ENCODE results near the gene TYW1B. TPM values are rescaled to one million over a fixed set of nuclear protein-coding genes. Genes with fewer than 3 reads are reported as not detected.
"Not testable (repeated sequence)": the region's sequence is repeated elsewhere in the genome, so short reads cannot be mapped to it uniquely, and the experiment has no call there.

The TYW1B gene
- total RNA-seq, 1 experiment from 2014 or later, result 5.5 TPM

GRCh38 chr7:72580142-72580770 is 247.7 kb downstream of the TYW1B start:
- H3K79me1 ChIP-seq (ENCODE audit: insufficient read depth, low read depth, low read length, poor library complexity, severe bottlenecking); H3K14ac ChIP-seq (ENCODE audit: insufficient read depth, low read length); H3K79me2 ChIP-seq (ENCODE audit: insufficient read depth, low read length); H3K4me3 Mint-ChIP-seq; H2BK15ac ChIP-seq (ENCODE audit: low read depth, low read length); H2BK20ac ChIP-seq (ENCODE audit: low read depth, low read length, poor library complexity, severe bottlenecking); H3K4me2 ChIP-seq (ENCODE audit: insufficient read depth, insufficient read length, low read length); H4K8ac ChIP-seq (replicated peaks; ENCODE audit: insufficient read length, low read depth, low read length); H4K20me1 ChIP-seq (ENCODE audit: control insufficient read depth, insufficient read depth, insufficient read length); DNase-seq; H3K9me3 ChIP-seq (ENCODE audit: control insufficient read depth, low read depth, low read length); H3K9me3 Mint-ChIP-seq; H3K4ac ChIP-seq (ENCODE audit: low read depth, low read length); H3K27ac Mint-ChIP-seq; H2AFZ ChIP-seq (ENCODE audit: low read length); H3K27ac ChIP-seq (ENCODE audit: insufficient read length, low read depth, low read length); H3K27me3 ChIP-seq (ENCODE audit: insufficient read depth, low read length); H2BK5ac ChIP-seq (ENCODE audit: insufficient read length, low read length); H3K23ac ChIP-seq (ENCODE audit: insufficient read length, low read depth, low read length); H4K91ac ChIP-seq (ENCODE audit: insufficient read length, low read depth, low read length); H2AK5ac ChIP-seq (ENCODE audit: insufficient read length, low read length); H4K5ac ChIP-seq (ENCODE audit: insufficient read length, low read depth, low read length); H3K56ac ChIP-seq (ENCODE audit: insufficient read length, low read depth, low read length); H3K9ac ChIP-seq (ENCODE audit: extremely low read depth, insufficient read length, low read length); H3K27me3 Mint-ChIP-seq (ENCODE audit: low read depth); H3K23me2 ChIP-seq (ENCODE audit: insufficient read length, low read depth, low read length, poor library complexity, severe bottlenecking); H2BK12ac ChIP-seq (ENCODE audit: insufficient read length, low read depth, low read length); H3T11ph ChIP-seq (ENCODE audit: low read length); H3K36me3 Mint-ChIP-seq (ENCODE audit: insufficient read depth in 1 of 3, low read depth in 3 of 3); H3K4me1 ChIP-seq (ENCODE audit: insufficient read depth, low read length); H3K18ac ChIP-seq (ENCODE audit: insufficient read length, low read depth, low read length); H3K4me1 Mint-ChIP-seq; H2BK120ac ChIP-seq (ENCODE audit: low read depth, low read length, poor library complexity, severe bottlenecking): not testable (repeated sequence)
- no CpG with 5 or more reads among the region's 9 CpGs for WGBS (ENCODE audit: extremely low coverage, insufficient read length, low lambda C conversion rate)

Measured in H9 (cell line).